AG04450 (cell line): ENCODE data around the gene FMNL2. TPM values are rescaled to one million over a fixed set of nuclear protein-coding genes. Genes with fewer than 3 reads are reported as not detected.

Experiments
- CTCF ChIA-PET: fragments of 300-600, 350-600 bp; formaldehyde crosslinking; extraction: SDS; loops from one replicate; lab custom pipeline; 2022; ENCODE audit warnings: antibody characterized with exemption, inconsistent platforms; lab: Charles Lee
- POLR2A ChIA-PET: fragments of 350-600 bp; formaldehyde crosslinking; extraction: SDS; loops from one replicate; lab custom pipeline; 2021; ENCODE audit warnings: antibody characterized with exemption, inconsistent platforms; lab: Yijun Ruan, JAX
- DNase-seq: peaks from one replicate; pipeline ENCODE4 v3.0.0-alpha.2; 2011; ENCODE audit warnings: low read depth, low spot score
- H3K27ac ChIP-seq: one replicate; pipeline ENCODE4 v1.5.1; 2012; ENCODE audit warnings: low read depth, low read length, control low read depth
- H3K27me3 ChIP-seq: one replicate; pipeline ENCODE4 v1.6.0; 2012; ENCODE audit warnings: low read length; ENCODE audit not compliant: control insufficient read depth, insufficient read depth
- H3K4me3 ChIP-seq: 2 replicates; pipeline ENCODE4 v1.5.1; 2011; ENCODE audit warnings: mild to moderate bottlenecking, low read depth, low read length, control low read depth
- H3K9me3 ChIP-seq: 2 replicates; pipeline ENCODE4 v1.5.1; 2012; ENCODE audit warnings: low read length; ENCODE audit not compliant: control insufficient read depth, insufficient read depth
- polyA plus RNA-seq: library from polyadenylated mRNA; depleted of rRNA; stranded (reverse); fragments of >200 nt; gene quantifications from 2 replicates; pipeline ENCODE4 v1.2.3, GENCODE V29; 2011
- TF ChIP-seq, protein P1 (sequence below): IDR thresholded peaks from 2 replicates; pipeline ENCODE4 v1.5.1; 2011; ENCODE audit warnings: low read depth, low read length, control low read depth, inconsistent platforms

The FMNL2 gene
- polyA plus RNA-seq, 1 experiment, result 22.0 TPM

DNA sequence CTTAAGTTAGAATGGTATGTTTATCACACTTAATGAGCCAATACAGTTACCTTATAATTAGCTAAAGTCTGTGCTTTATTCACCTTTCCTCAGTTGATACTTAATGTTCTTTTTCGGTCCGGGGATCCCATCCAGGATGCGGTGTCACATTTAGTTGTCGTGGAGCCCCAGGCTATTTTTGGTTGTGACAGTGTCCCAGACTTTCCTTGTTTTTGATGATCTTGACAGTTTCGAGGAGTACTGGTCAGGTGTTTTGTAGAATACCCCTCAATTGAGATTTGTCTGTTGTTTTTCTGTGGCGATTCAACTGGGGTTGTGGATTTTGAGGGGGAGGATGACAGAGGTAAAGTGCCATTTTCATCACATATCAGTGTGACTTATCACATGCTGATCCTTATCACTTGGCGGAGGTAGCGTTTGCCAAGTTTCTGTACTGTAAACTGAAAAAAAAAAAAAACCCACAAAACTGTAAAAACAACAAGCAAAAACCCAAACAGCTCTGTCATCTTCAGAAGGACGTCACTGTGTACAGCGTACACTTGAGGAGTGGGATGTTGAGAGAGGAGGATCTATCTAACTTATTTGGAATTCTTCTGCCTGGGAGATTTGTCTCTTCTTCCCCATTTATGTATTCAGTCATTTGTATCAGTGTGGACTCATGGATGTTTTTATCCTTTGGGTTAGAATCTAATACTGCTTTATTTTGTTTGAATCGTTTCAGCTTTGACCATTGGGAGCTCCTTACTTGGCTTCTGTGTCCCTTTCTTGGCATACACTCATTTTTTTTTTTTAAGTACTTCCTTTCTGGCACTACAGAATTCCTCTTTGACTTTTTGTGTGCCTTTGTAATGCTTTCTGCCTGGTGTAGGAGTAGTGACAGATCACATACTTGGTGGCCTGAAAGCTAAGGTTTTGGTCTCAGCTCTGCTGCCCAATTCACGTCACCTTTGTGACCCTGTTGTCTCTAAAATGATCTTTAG lies 68.1 kb downstream of the FMNL2 start:
- ChIA-PET POLR2A (no interaction called here), CTCF (no interaction called here)
- no peaks in the 10 kb centered on the region for H3K9me3 ChIP-seq
- H3K27ac ChIP-seq, result no peak overlapping the region
- DNase-seq, result no peak
- TF ChIP-seq, protein P1, sequence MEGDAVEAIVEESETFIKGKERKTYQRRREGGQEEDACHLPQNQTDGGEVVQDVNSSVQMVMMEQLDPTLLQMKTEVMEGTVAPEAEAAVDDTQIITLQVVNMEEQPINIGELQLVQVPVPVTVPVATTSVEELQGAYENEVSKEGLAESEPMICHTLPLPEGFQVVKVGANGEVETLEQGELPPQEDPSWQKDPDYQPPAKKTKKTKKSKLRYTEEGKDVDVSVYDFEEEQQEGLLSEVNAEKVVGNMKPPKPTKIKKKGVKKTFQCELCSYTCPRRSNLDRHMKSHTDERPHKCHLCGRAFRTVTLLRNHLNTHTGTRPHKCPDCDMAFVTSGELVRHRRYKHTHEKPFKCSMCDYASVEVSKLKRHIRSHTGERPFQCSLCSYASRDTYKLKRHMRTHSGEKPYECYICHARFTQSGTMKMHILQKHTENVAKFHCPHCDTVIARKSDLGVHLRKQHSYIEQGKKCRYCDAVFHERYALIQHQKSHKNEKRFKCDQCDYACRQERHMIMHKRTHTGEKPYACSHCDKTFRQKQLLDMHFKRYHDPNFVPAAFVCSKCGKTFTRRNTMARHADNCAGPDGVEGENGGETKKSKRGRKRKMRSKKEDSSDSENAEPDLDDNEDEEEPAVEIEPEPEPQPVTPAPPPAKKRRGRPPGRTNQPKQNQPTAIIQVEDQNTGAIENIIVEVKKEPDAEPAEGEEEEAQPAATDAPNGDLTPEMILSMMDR, result no peak
- no peak overlapping the region for H3K4me3 ChIP-seq
- no peaks in the 10 kb centered on the region for H3K27me3 ChIP-seq

DNA sequence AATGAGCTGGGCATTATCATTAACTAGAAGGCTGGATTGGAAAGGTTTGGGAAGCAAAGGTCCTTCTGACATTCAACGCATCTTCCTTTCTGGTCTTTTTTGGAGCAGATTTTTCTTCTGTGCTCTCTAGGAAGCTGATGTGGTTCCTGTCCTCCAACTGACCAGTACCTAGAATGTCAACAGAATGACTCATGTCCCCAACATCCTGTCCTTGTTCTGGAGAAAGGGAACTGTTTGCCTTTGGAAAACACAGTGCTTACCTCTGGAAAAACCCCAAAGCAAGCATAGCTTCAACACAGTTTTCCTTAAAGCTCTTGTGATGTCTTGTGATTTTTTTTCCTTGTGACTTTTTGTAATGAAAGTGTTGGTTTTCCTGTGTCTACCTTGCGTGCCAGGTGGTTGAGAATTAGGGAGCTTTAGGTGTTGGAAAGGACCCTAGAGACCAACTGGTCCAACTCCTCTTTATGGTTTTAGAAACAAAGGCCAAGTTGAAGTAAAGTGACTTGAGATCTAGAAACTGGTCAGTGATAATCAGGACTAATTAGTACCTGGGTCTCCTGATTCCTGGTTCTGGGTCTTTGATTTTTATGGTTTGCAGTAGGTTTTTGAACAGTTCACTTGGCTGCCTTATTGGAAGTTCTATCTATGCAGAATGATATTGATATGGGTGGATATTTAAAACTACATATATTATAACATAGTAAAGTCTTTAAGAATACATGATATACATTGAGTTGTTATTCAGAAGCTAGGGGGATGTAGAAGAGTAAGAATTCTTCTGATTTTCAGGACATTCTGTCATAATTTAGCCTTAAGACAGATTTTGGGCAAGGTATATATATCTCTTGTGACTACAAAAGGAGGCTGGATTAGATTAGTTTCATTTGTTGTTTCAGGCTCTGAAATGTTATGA lies 70.5 kb downstream of the FMNL2 start:
- TF ChIP-seq, protein P1, result no peak
- CTCF ChIA-PET, result interaction anchor here (1.1 to 2.1 kb wide), 2 partner anchors 229 to 231 kb away, joined by 3 to 6 read pairs; no protein-coding TSS in a partner anchor
- Histone ChIP-seq H3K27me3 (no peaks in the 10 kb centered on the region), H3K4me3 (no peak overlapping the region), H3K27ac (no peak overlapping the region), H3K9me3 (no peaks in the 10 kb centered on the region)
- DNase-seq, result no peak
- POLR2A ChIA-PET, result interaction anchor here (0.5 kb wide), 1 partner anchor 243 kb away, joined by 3 read pairs; no protein-coding TSS in a partner anchor

DNA sequence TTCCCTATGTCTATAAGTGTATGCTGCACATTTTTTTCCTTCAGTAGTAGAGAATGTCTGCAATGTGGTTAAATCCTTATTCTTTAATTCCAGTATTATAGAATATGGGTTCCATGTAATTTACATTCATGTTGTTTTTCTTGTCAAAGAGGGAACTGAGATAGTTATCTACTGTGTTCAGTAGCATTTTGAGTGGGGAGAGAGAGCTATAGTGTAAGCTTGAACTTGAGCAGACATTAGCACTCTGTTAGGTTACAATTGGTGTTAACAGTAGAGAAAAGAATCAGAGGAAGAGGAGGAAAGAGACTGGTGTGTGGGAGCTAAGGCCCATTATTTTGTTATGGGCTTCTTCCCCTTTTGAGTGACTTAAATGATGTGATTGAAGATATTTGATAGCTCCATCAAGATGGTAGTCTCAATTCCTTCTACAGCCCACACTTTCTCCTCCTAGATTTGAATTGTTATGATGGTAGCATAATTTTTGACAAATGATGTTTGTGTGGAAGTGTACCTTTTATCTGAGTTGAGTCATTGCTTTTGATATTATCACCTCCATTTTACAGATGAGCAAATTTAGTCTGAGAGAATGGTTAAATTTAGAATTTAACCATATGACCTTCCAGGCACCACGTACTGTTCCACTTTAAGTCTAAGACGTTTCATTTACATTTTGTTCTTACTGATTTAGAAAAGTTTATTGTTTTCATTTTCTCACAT lies 71.3 kb downstream of the FMNL2 start:
- Histone ChIP-seq H3K9me3 (no peaks in the 10 kb centered on the region), H3K27me3 (no peaks in the 10 kb centered on the region), H3K4me3 (no peak overlapping the region), H3K27ac (no peak overlapping the region)
- TF ChIP-seq, protein P1, result no peak
- ChIA-PET POLR2A (no interaction called here), CTCF (interaction anchor here (0.6 to 2.1 kb wide), 3 partner anchors 230 to 290 kb away, joined by 3 to 6 read pairs (median 3); no protein-coding TSS in a partner anchor)
- no peak for DNase-seq

DNA sequence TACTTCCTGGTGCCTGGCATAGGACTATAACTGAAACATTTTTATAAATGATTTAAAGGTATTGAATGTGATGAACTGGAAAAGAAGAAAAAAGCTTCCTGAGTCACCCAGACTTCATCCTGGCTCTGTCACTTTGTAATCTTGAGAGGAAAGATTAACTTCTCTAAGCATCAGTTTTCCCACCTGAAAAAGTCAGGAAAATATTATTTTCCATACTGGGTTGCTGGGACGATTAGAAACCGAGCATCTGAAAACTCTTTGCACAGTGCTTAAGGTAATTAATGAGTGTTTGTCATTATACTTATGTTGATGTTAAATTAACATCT lies 71.8 kb downstream of the FMNL2 start:
- ChIA-PET POLR2A (interaction anchor here (0.7 kb wide), 1 partner anchor 132 kb away, joined by 5 read pairs; no protein-coding TSS in a partner anchor), CTCF (interaction anchor here (0.6 to 2.1 kb wide), 4 partner anchors 132 to 289 kb away, joined by 3 to 6 read pairs (median 4); no protein-coding TSS in a partner anchor)
- Histone ChIP-seq H3K27ac (no peak overlapping the region), H3K4me3 (no peak overlapping the region; the same call in 1 of the 2 replicates), H3K9me3 (no peaks in the 10 kb centered on the region), H3K27me3 (no peaks in the 10 kb centered on the region)
- DNase-seq, result no peak
- TF ChIP-seq, protein P1, result no peak
